Hepatocyte (in vitro differentiated cells): Measurements from ENCODE around the gene NDUFB4. TPM values are rescaled to one million over a fixed set of nuclear protein-coding genes. Genes with fewer than 3 reads are reported as not detected.
"Not testable (repeated sequence)": the region's sequence is repeated elsewhere in the genome, so short reads cannot be mapped to it uniquely, and the experiment has no call there.

Experiments used
- DNase-seq: peaks from one replicate; pipeline ENCODE4 v3.0.0-alpha.2; 2016; ENCODE audit warnings: low spot score
- H2AFZ ChIP-seq: fragments of 200-600 bp; sonication (generic); 2 replicates; pipeline ENCODE4 v1.6.0; 2016; ENCODE audit warnings: antibody characterized with exemption, mild to moderate bottlenecking
- H3K27ac ChIP-seq: fragments of 200-600 bp; sonication (generic); 2 replicates; pipeline ENCODE4 v1.5.1; 2016; ENCODE audit warnings: mild to moderate bottlenecking
- H3K27me3 ChIP-seq: fragments of 200-600 bp; sonication (generic); 2 replicates; pipeline ENCODE4 v1.6.1; 2016
- H3K36me3 ChIP-seq: fragments of 200-600 bp; sonication (generic); replicated peaks from 2 replicates; pipeline ENCODE4 v1.5.1; 2016; ENCODE audit warnings: low read depth; ENCODE audit not compliant: insufficient read depth
- H3K4me1 ChIP-seq: fragments of 200-600 bp; sonication (generic); 2 replicates; pipeline ENCODE4 v1.5.1; 2016; ENCODE audit warnings: mild to moderate bottlenecking, moderate library complexity; ENCODE audit not compliant: insufficient read depth
- H3K4me2 ChIP-seq: fragments of 200-600 bp; sonication (generic); 2 replicates; pipeline ENCODE4 v1.6.0; 2016
- H3K4me3 ChIP-seq: fragments of 200-600 bp; sonication (generic); 2 replicates; pipeline ENCODE4 v1.5.1; 2016; ENCODE audit warnings: mild to moderate bottlenecking
- H3K79me2 ChIP-seq: fragments of 200-600 bp; sonication (generic); 2 replicates; pipeline ENCODE4 v1.6.0; 2017; ENCODE audit warnings: mild to moderate bottlenecking
- H3K9me2 ChIP-seq: fragments of 200-600 bp; sonication (generic); replicated peaks from 2 replicates; pipeline ENCODE4 v1.6.0; 2017; ENCODE audit warnings: mild to moderate bottlenecking; ENCODE audit not compliant: insufficient read depth
- H3K9me3 ChIP-seq: fragments of 200-600 bp; sonication (generic); 2 replicates; pipeline ENCODE4 v1.5.1; 2016; ENCODE audit warnings: low read depth, mild to moderate bottlenecking
- H4K20me1 ChIP-seq: fragments of 200-600 bp; sonication (generic); 2 replicates; pipeline ENCODE4 v1.6.0; 2016; ENCODE audit warnings: mild to moderate bottlenecking; ENCODE audit not compliant: insufficient read depth, poor library complexity, severe bottlenecking
- CTCF ChIP-seq: fragments of 200-600 bp; sonication (generic); IDR thresholded peaks from 2 replicates; pipeline ENCODE4 v1.5.1; 2016; ENCODE audit warnings: antibody characterized with exemption, mild to moderate bottlenecking; ENCODE audit not compliant: poor library complexity
- EZH2 ChIP-seq: fragments of 200-600 bp; sonication (generic); IDR thresholded peaks from 2 replicates; pipeline ENCODE4 v1.6.1; 2016; ENCODE audit warnings: antibody characterized with exemption, mild to moderate bottlenecking, borderline replicate concordance
- EZH2phosphoT487 ChIP-seq: fragments of 200-600 bp; sonication (generic); IDR thresholded peaks from one replicate; pipeline ENCODE4 v1.6.1; 2018; ENCODE audit warnings: antibody characterized with exemption, mild to moderate bottlenecking, low read depth, moderate library complexity; ENCODE audit not compliant: unreplicated experiment, severe bottlenecking
- WGBS: methylation state at CpG from one replicate; pipeline ENCODE4 v1.1.6; 2016; ENCODE audit warnings: low lambda C conversion rate; ENCODE audit errors: missing lambda C conversion rate; 5-methylcytosine and 5-hydroxymethylcytosine counted together
- polyA plus RNA-seq: library from polyadenylated mRNA; unstranded; fragments of >200 nt; fragmentation: Nextera tagmentation; extraction: Ambion mirVana; gene quantifications from 2 replicates; pipeline ENCODE4 v1.2.1, GENCODE V29; 2016
- total RNA-seq: library from RNA; depleted of rRNA; stranded (reverse); fragments of >200 nt; gene quantifications from 2 replicates; pipeline ENCODE4 v1.2.3, GENCODE V29; 2014

The NDUFB4 gene
- total and polyA plus RNA-seq, 2 experiments from 2014 or later = 114 to 290 TPM

- Histone ChIP-seq H4K20me1 (no peaks in the 10 kb centered on the region), H3K9me2 (no peaks in the 10 kb centered on the region), H3K4me1 (no peaks in the 10 kb centered on the region), H3K4me3 (no peak overlapping the region), H3K9me3 (no peaks in the 10 kb centered on the region), H3K27me3 (no peaks in the 10 kb centered on the region), H3K36me3 (no peaks in the 10 kb centered on the region), H3K4me2 (no peak overlapping the region), H2AFZ (no peak overlapping the region), H3K79me2 (no peaks in the 10 kb centered on the region), H3K27ac (no peak overlapping the region)
- DNase-seq = no peak
- 70% methylated on average over 13 of the region's 13 CpGs for WGBS
- no peak for TF ChIP-seq EZH2phosphoT487
- no peak for TF ChIP-seq EZH2
- no peak for TF ChIP-seq CTCF
Observed at GRCh38 chr3:120615847-120616609, 19.9 kb downstream of the NDUFB4 start.

- not testable (repeated sequence) for H3K36me3 ChIP-seq, H3K27ac ChIP-seq, H3K4me1 ChIP-seq, H3K9me3 ChIP-seq, H2AFZ ChIP-seq, H3K79me2 ChIP-seq, H3K27me3 ChIP-seq, DNase-seq, H3K4me2 ChIP-seq, H3K9me2 ChIP-seq, H4K20me1 ChIP-seq, H3K4me3 ChIP-seq
- 89% methylated on average over 8 of the region's 8 CpGs for WGBS
Observed at GRCh38 chr3:120616745-120617144, 20.6 kb downstream of the NDUFB4 start.

- no peak overlapping the region for H3K4me3 ChIP-seq
- no peaks in the 10 kb centered on the region for H3K4me1 ChIP-seq
- WGBS = 89% methylated on average over 3 of the region's 3 CpGs
- no peak for DNase-seq
- H3K36me3 ChIP-seq = no peaks in the 10 kb centered on the region
- no peaks in the 10 kb centered on the region for H3K79me2 ChIP-seq
- H3K9me3 ChIP-seq = peaks cover 4% of the 10 kb centered on the region
- H4K20me1 ChIP-seq = no peaks in the 10 kb centered on the region
- TF ChIP-seq EZH2 (no peak), CTCF (no peak), EZH2phosphoT487 (no peak)
- H3K27ac ChIP-seq = no peak overlapping the region
- no peaks in the 10 kb centered on the region for H3K27me3 ChIP-seq
- H3K4me2 ChIP-seq = no peak overlapping the region
- no peaks in the 10 kb centered on the region for H3K9me2 ChIP-seq
- no peak overlapping the region for H2AFZ ChIP-seq
Observed at GRCh38 chr3:120622457-120622856, 26.3 kb downstream of the NDUFB4 start.

- no peaks in the 10 kb centered on the region for H3K79me2 ChIP-seq
- WGBS = 80% methylated on average over 12 of the region's 12 CpGs
- peak; percentile 5 for TF ChIP-seq CTCF
- TF ChIP-seq EZH2 = no peak
- H3K9me2 ChIP-seq = no peaks in the 10 kb centered on the region
- H3K4me1 ChIP-seq = no peaks in the 10 kb centered on the region
- no peak overlapping the region for H3K27ac ChIP-seq
- no peak overlapping the region for H3K4me2 ChIP-seq
- no peak for DNase-seq
- peaks cover 4% of the 10 kb centered on the region for H3K9me3 ChIP-seq
- no peak overlapping the region for H3K4me3 ChIP-seq
- no peak overlapping the region for H2AFZ ChIP-seq
- H3K36me3 ChIP-seq = no peaks in the 10 kb centered on the region
- no peaks in the 10 kb centered on the region for H3K27me3 ChIP-seq
- H4K20me1 ChIP-seq = no peaks in the 10 kb centered on the region
Observed at GRCh38 chr3:120622870-120623726, 27.0 kb downstream of the NDUFB4 start.
